Measurements from ENCODE around the gene MIA3.
A peak's percentile ranks its signal among the peaks of the same experiment; 100 is the strongest.

The MIA3 gene

DNA sequence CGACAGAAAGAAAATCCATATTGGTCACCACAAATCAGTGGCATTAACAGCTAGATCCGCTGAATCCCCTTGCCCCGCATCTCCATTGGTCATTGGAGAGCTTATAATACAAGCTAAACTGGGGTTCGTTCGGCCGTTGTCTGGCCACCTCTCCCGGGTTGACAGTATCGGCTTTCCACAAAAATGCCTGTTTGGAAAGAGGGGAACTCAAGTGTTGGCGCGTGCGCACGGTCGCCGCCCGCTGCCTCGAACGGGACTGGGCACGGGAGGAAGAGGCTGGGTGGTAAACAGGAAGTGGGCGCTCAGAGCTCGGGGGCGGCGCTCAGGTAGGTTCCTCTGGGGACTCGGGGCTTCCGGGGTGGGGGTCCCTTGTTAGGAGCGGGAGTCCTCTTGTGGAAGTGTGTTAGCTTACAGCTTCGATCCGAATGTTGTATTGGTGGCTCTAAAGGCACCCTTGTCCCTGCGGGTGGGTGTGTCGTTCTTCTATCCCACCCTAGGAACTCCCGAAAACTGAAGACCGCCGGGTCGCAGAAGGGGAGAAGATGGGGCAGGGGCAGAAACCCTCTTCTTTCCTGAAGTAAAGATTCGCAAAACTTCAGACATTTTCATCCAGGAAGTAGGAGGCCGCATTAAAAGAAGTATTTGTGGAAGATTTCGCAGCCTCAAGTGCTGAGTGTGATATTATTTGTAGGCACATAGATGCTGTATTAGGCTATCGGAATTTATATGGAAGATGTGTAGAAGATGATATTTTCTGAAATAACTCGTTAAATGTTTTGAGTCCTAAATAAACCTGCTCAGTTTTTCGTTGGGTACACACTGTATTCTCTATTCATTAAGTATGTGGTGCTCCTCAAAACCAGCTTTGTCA, 95.4 kb downstream of the MIA3 start:
- Histone ChIP-seq H3K27me3 (ENCODE audit: control insufficient read depth, insufficient read depth, low read length) (no peaks in the 10 kb centered on the region), H3K4me3 (ENCODE audit: low read length) (peak overlapping the region; percentile 88), H3K4me1 (ENCODE audit: control insufficient read depth, insufficient read depth, low read length) (peaks cover 11% of the 10 kb centered on the region), H3K9ac (ENCODE audit: low read depth, low read length) (peak overlapping the region; percentile 97), H3K9me3 (replicated peaks; ENCODE audit: low read length) (no peaks in the 10 kb centered on the region), H3K36me3 (ENCODE audit: insufficient read depth, low read length) (peaks cover 28% of the 10 kb centered on the region), H3K4me2 (ENCODE audit: low read length) (peak overlapping the region; percentile 83)

GRCh38 chr1:222716393-222716792, 98.5 kb downstream of the MIA3 start:
- Histone ChIP-seq H3K9ac (ENCODE audit: low read depth, low read length) (no peak overlapping the region), H3K4me1 (ENCODE audit: control insufficient read depth, insufficient read depth, low read length) (no peaks in the 10 kb centered on the region), H3K4me2 (ENCODE audit: low read length) (no peak overlapping the region), H3K36me3 (ENCODE audit: insufficient read depth, low read length) (peaks cover 52% of the 10 kb centered on the region), H3K4me3 (ENCODE audit: low read length) (no peak overlapping the region), H3K9me3 (replicated peaks; ENCODE audit: low read length) (no peaks in the 10 kb centered on the region), H3K27me3 (ENCODE audit: control insufficient read depth, insufficient read depth, low read length) (no peaks in the 10 kb centered on the region)
